Upper lobe of right lung (tissue), 1 donor: ENCODE data around the gene RPTOR. TPM values are rescaled to one million over a fixed set of nuclear protein-coding genes. Genes with fewer than 3 reads are reported as not detected.

Source experiments
- ATAC-seq: fragments of 200-7000 bp; cut with Tn5 transposase; one replicate; pipeline ENCODE4 v1.9.1; 2020; ENCODE audit warnings: mild to moderate bottlenecking, moderate library complexity
- DNase-seq: peaks from one replicate; pipeline ENCODE4 v3.0.0-alpha.2; 2020
- H3K27ac ChIP-seq: fragments of 200-600 bp; one replicate; pipeline ENCODE4 v1.8.0; 2022
- H3K27me3 ChIP-seq: fragments of 200-600 bp; one replicate; pipeline ENCODE4 v1.8.0; 2022; ENCODE audit warnings: mild to moderate bottlenecking
- H3K36me3 ChIP-seq: fragments of 200-600 bp; one replicate; pipeline ENCODE4 v1.8.0; 2022
- H3K4me1 ChIP-seq: fragments of 200-600 bp; one replicate; pipeline ENCODE4 v1.8.0; 2022
- H3K4me3 ChIP-seq: fragments of 200-600 bp; one replicate; pipeline ENCODE4 v1.8.0; 2022; ENCODE audit warnings: mild to moderate bottlenecking
- H3K9me3 ChIP-seq: fragments of 200-600 bp; one replicate; pipeline ENCODE4 v1.8.0; 2022
- CTCF ChIP-seq: fragments of 200-600 bp; IDR thresholded peaks from one replicate; pipeline ENCODE4 v1.8.0; 2022; ENCODE audit warnings: antibody characterized with exemption
- intact Hi-C: fragments of 100-400 bp; cut with DNase I; formaldehyde crosslinking; loops from one replicate; pipeline ENCODE4 v1.11.0; 2022
- total RNA-seq: library from RNA; stranded (reverse); fragmentation: NEBNext Ultra II Directional; extraction: Animal tissue kit (Norgen Biotek cat#: 25700); gene quantifications from one replicate; pipeline ENCODE4 v1.2.1, GENCODE V29; 2021
- donor health status: DM: no; HTN: yes; CAD: no; lungs with severe emphysema.

Gene RPTOR
- total RNA-seq, 1 donor from 2014 or later: 35.4 TPM

GRCh38 chr17:80724775-80725266 is 180.2 kb downstream of the RPTOR start:
- Histone ChIP-seq H3K27ac (no peak overlapping the region), H3K36me3 (no peaks in the 10 kb centered on the region), H3K9me3 (no peaks in the 10 kb centered on the region), H3K27me3 (no peaks in the 10 kb centered on the region), H3K4me1 (no peaks in the 10 kb centered on the region), H3K4me3 (no peak overlapping the region)
- ATAC-seq (no peak), DNase-seq (no peak)
- intact Hi-C loops: no loop called here
- no peak for TF ChIP-seq CTCF

GRCh38 chr17:80725517-80725916 is 180.9 kb downstream of the RPTOR start:
- intact Hi-C loops: no loop called here
- no peak for TF ChIP-seq CTCF
- Histone ChIP-seq H3K4me1 (no peaks in the 10 kb centered on the region), H3K4me3 (no peak overlapping the region), H3K27me3 (no peaks in the 10 kb centered on the region), H3K36me3 (no peaks in the 10 kb centered on the region), H3K27ac (no peak overlapping the region), H3K9me3 (no peaks in the 10 kb centered on the region)
- no peak for ATAC-seq
- no peak for DNase-seq

- no peaks in the 10 kb centered on the region for H3K4me1 ChIP-seq
- H3K27me3 ChIP-seq: no peaks in the 10 kb centered on the region
- ATAC-seq: no peak
- no peak overlapping the region for H3K27ac ChIP-seq
- no peak for TF ChIP-seq CTCF
- intact Hi-C loops: no loop called here
- H3K36me3 ChIP-seq: peaks cover 4% of the 10 kb centered on the region
- H3K4me3 ChIP-seq: no peak overlapping the region
- H3K9me3 ChIP-seq: no peaks in the 10 kb centered on the region
- no peak for DNase-seq
These were observed 182.1 kb downstream of the RPTOR start for GRCh38 chr17:80726558-80727408.

- ATAC-seq: no peak
- DNase-seq: no peak
- Histone ChIP-seq H3K4me3 (no peak overlapping the region), H3K27ac (no peak overlapping the region), H3K9me3 (no peaks in the 10 kb centered on the region), H3K4me1 (no peaks in the 10 kb centered on the region), H3K27me3 (no peaks in the 10 kb centered on the region), H3K36me3 (peaks cover 4% of the 10 kb centered on the region)
- intact Hi-C loops: no loop called here
- TF ChIP-seq CTCF: no peak
These were observed 182.7 kb downstream of the RPTOR start for GRCh38 chr17:80727409-80727755.

GRCh38 chr17:80729016-80729415 is 184.4 kb downstream of the RPTOR start:
- no peak for ATAC-seq
- Histone ChIP-seq H3K27ac (no peak overlapping the region), H3K9me3 (no peaks in the 10 kb centered on the region), H3K36me3 (peaks cover 4% of the 10 kb centered on the region), H3K4me1 (no peaks in the 10 kb centered on the region), H3K27me3 (no peaks in the 10 kb centered on the region), H3K4me3 (no peak overlapping the region)
- intact Hi-C loops: no loop called here
- TF ChIP-seq CTCF: no peak
- no peak for DNase-seq
